Bronchial epithelial cell (primary cell): ENCODE results near the gene JOSD2. TPM values are rescaled to one million over a fixed set of nuclear protein-coding genes. Genes with fewer than 3 reads are reported as not detected.
A peak's percentile ranks its signal among the peaks of the same experiment; 100 is the strongest.

Experiments
- DNase-seq: peaks from one replicate; pipeline ENCODE4 v3.0.0-alpha.2; 2010; ENCODE audit warnings: low read depth
- FAIRE-seq: peaks from 2 replicates; lab custom pipeline; 2011; peaks lifted over from hg19 to GRCh38; lab: Jason Lieb, UNC
- H3K27me3 ChIP-seq: 2 replicates; pipeline ENCODE4 v1.5.1; 2011; ENCODE audit warnings: low read length; ENCODE audit not compliant: control insufficient read depth, insufficient read depth
- H3K36me3 ChIP-seq: 2 replicates; pipeline ENCODE4 v1.5.1; 2011; ENCODE audit warnings: low read length; ENCODE audit not compliant: control insufficient read depth, insufficient read depth
- H3K4me3 ChIP-seq: 2 replicates; pipeline ENCODE4 v1.5.1; 2011; ENCODE audit warnings: mild to moderate bottlenecking, low read depth, low read length, control low read depth
- total RNA-seq: library from RNA; depleted of rRNA; stranded (reverse); fragments of >200 nt; gene quantifications from 2 replicates; pipeline ENCODE4 v1.2.1, GENCODE V29; 2014
- TF ChIP-seq, protein P1 (sequence below): IDR thresholded peaks from 2 replicates; pipeline ENCODE4 v1.5.1; 2011; ENCODE audit warnings: mild to moderate bottlenecking, moderate library complexity, low read length, control low read depth, inconsistent platforms; ENCODE audit not compliant: insufficient read depth, severe bottlenecking

Gene JOSD2
- total RNA-seq, 1 donor from 2014 or later, result 10.5 TPM

DNA sequence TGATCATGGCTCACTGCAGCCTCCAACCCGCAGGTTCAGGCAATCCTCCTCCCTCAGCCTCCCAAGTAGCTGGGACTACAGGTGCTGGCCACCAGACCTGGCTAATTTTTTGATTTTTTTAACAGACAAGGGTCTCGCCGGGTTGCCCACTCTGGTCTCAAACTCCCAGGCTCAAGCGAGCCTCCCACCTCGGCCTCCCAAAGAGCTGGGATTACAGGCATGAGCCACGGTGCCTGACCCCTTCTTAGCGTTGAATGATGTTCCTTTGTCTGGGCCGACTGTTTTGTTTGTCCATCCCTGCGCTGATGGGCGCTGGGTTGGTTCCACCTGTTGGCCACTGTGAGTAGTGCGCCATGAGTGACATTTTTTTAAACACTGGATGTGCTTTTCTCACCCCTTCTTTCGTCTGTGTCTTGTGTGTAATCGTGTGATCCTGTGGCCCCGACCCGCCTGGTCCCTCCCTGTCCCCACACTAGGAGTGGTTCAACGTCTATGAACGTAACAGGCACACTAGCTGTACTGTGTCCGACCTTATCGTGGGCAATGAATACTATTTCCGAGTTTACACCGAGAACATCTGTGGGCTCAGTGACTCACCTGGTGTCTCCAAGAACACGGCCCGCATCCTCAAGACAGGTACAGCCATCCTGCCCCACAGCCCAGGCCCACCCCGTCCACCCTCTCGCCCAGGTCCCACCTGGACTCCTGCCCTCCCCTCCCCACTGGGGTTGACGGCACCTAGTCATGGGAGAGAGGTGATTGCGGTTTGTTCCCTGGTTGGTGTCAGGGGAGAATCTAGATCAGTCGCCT, 49.7 kb downstream of the JOSD2 start:
- Histone ChIP-seq H3K27me3 (no peaks in the 10 kb centered on the region), H3K36me3 (no peaks in the 10 kb centered on the region), H3K4me3 (no peak overlapping the region)
- DNase-seq, result peak; percentile 36
- FAIRE-seq, result no peak
- TF ChIP-seq, protein P1, sequence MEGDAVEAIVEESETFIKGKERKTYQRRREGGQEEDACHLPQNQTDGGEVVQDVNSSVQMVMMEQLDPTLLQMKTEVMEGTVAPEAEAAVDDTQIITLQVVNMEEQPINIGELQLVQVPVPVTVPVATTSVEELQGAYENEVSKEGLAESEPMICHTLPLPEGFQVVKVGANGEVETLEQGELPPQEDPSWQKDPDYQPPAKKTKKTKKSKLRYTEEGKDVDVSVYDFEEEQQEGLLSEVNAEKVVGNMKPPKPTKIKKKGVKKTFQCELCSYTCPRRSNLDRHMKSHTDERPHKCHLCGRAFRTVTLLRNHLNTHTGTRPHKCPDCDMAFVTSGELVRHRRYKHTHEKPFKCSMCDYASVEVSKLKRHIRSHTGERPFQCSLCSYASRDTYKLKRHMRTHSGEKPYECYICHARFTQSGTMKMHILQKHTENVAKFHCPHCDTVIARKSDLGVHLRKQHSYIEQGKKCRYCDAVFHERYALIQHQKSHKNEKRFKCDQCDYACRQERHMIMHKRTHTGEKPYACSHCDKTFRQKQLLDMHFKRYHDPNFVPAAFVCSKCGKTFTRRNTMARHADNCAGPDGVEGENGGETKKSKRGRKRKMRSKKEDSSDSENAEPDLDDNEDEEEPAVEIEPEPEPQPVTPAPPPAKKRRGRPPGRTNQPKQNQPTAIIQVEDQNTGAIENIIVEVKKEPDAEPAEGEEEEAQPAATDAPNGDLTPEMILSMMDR, result peak; percentile 86

DNA sequence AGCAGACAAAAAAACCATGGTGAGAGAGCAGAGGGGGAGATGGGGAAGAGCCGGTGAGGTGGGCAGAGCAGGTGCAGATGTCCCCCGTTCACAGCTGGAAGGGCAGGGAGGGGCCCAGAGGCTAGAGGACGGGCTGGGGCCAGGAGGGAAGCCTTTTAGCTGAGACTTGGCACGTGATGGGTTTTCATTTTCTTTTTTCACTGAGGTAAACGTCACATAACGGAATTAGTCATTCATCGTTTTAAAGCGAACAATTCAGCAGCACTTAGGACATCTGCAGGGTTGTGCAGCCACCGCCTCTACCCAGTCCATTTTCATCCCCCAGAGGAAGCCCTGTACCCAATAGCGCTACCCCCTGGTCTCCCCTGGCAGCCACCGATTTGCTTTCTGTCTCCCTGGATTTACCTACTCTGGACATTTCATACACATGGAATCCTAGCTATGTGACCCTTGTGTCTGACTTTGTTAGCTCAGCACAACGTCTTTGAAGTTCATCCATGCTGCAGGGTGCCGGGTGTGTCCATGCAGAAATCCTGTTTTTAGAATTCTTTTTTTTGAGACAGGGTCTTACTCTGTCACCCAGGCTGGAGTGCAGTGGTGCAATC, 50.7 kb downstream of the JOSD2 start:
- TF ChIP-seq, protein P1, result no peak
- no peak for FAIRE-seq

DNA sequence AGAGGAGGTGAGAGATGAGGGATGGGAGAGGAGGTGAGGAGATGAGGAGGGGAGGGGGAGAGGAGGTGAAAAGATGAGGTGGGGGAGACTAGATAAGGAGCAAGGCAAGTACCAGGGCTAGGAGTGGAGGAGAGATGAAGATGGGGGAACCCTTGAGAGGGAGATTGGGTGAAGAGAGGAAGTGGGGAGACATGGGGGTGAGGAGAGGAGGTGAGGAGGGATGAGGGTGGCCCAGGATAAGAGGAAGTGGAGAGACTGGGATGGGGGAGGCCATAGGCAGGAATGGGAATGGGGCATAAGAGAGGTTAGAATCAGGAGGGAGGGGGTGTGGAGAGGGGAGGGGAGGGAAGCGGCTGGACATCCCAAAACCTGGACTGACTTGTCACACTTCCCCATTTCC, 51.4 kb downstream of the JOSD2 start:
- no peaks in the 10 kb centered on the region for H3K27me3 ChIP-seq
- FAIRE-seq (no peak), DNase-seq (no peak)
- TF ChIP-seq, protein P1, result no peak
- no peaks in the 10 kb centered on the region for H3K36me3 ChIP-seq
- no peak overlapping the region for H3K4me3 ChIP-seq

More for the DNA sequence above, 50.7 kb downstream of the JOSD2 start:
- no peak for DNase-seq
- Histone ChIP-seq H3K36me3 (no peaks in the 10 kb centered on the region), H3K27me3 (no peaks in the 10 kb centered on the region), H3K4me3 (no peak overlapping the region)

DNA sequence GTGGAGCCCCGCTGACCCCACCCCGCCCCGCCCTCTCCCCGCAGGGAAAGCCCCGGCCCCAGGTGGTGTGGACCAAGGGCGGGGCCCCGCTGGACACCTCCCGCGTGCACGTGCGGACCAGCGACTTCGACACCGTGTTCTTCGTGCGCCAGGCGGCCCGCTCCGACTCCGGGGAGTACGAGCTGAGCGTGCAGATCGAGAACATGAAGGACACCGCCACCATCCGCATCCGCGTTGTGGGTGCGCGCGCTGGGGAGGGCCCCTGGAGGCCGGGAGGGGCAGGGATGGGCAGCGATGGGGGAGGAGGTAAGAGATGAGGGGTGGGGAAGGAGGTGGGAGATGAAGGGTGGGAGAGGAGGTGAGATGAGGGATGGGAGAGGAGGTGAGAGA, 51.9 kb downstream of the JOSD2 start:
- no peak for FAIRE-seq
- TF ChIP-seq, protein P1, result no peak
- no peaks in the 10 kb centered on the region for H3K36me3 ChIP-seq
- DNase-seq, result no peak
- H3K4me3 ChIP-seq, result no peak overlapping the region
- no peaks in the 10 kb centered on the region for H3K27me3 ChIP-seq

DNA sequence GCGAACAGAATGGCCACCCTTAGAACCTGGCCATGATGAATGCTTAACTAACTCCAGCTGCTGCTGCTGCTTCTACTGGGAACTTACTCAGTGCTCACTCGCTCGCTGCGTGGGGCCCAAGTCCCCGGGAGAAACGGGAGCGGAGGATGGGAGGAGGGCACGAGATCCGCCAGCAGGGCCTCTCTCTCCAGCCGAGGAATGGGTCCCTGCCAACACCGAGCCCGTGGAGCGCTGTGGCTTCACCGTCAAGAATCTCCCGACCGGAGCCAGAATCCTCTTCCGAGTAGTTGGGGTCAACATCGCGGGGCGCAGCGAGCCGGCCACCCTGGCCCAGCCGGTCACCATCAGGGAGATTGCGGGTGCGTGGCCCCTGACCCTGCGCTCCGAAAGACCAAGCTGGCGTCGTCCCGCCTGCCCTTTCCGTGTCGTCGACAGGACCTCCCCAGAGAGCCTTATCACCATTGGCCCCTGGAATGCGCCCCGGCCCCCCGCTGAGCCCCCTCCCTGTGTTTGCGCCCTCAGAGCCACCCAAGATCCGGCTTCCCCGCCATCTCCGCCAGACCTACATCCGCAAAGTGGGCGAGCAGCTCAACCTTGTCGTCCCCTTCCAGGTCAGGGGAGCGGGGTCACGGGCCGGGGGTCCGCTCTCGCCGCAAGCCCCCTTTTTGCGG, 52.5 kb downstream of the JOSD2 start:
- TF ChIP-seq, protein P1, result no peak
- no peaks in the 10 kb centered on the region for H3K27me3 ChIP-seq
- no peak overlapping the region for H3K4me3 ChIP-seq
- no peak for FAIRE-seq
- DNase-seq, result no peak
- H3K36me3 ChIP-seq, result no peaks in the 10 kb centered on the region
